Measurements from ENCODE around the gene LINC00632. TPM values are rescaled to one million over a fixed set of nuclear protein-coding genes. Genes with fewer than 3 reads are reported as not detected.

Gene LINC00632
- total RNA-seq, 1 donor, result 17.1 TPM

GRCh38 chrX:140723121-140723715 is 13.7 kb downstream of the LINC00632 start:
- no peak for TF ChIP-seq CTCF (IDR thresholded peaks at IDR 0.05; ENCODE audit: insufficient read depth, low read length)
- H3K4me3 ChIP-seq (ENCODE audit: low read depth, low read length), result no peak overlapping the region
- peak; percentile 8 for DNase-seq (ENCODE audit: low read depth)

- H3K4me3 ChIP-seq (ENCODE audit: low read depth, low read length), result no peak overlapping the region
- no peak for TF ChIP-seq CTCF (IDR thresholded peaks at IDR 0.05; ENCODE audit: insufficient read depth, low read length)
- no peak for DNase-seq (ENCODE audit: low read depth)
These were observed 14.8 kb downstream of the LINC00632 start for GRCh38 chrX:140724309-140724708.

GRCh38 chrX:140724736-140725135 is 15.2 kb downstream of the LINC00632 start:
- no peak for TF ChIP-seq CTCF (IDR thresholded peaks at IDR 0.05; ENCODE audit: insufficient read depth, low read length)
- H3K4me3 ChIP-seq (ENCODE audit: low read depth, low read length), result no peak overlapping the region
- no peak for DNase-seq (ENCODE audit: low read depth)

GRCh38 chrX:140725500-140725899 is 15.9 kb downstream of the LINC00632 start:
- no peak overlapping the region for H3K4me3 ChIP-seq (ENCODE audit: low read depth, low read length)
- no peak for TF ChIP-seq CTCF (IDR thresholded peaks at IDR 0.05; ENCODE audit: insufficient read depth, low read length)
- DNase-seq (ENCODE audit: low read depth), result no peak

- peak; percentile 63 for DNase-seq (ENCODE audit: low read depth)
- TF ChIP-seq CTCF (IDR thresholded peaks at IDR 0.05; ENCODE audit: insufficient read depth, low read length), result peak; percentile 94
- no peak overlapping the region for H3K4me3 ChIP-seq (ENCODE audit: low read depth, low read length)
These were observed 24.3 kb downstream of the LINC00632 start for GRCh38 chrX:140733766-140734342.

GRCh38 chrX:140744085-140744484 is 34.5 kb downstream of the LINC00632 start:
- TF ChIP-seq CTCF (IDR thresholded peaks at IDR 0.05; ENCODE audit: insufficient read depth, low read length), result no peak
- no peak overlapping the region for H3K4me3 ChIP-seq (ENCODE audit: low read depth, low read length)
- no peak for DNase-seq (ENCODE audit: low read depth)

GRCh38 chrX:140756941-140757340 is 47.4 kb downstream of the LINC00632 start:
- no peak for TF ChIP-seq CTCF (IDR thresholded peaks at IDR 0.05; ENCODE audit: insufficient read depth, low read length)
- DNase-seq (ENCODE audit: low read depth), result no peak
- no peak overlapping the region for H3K4me3 ChIP-seq (ENCODE audit: low read depth, low read length)

All from fibroblast of the aortic adventitia (primary cell).